AG04449 (cell line): ENCODE measurements around the gene SUPT20HL1.

Source experiments
- CTCF ChIA-PET: fragments of 350-600 bp; formaldehyde crosslinking; extraction: SDS; loops from one replicate; lab custom pipeline; 2021; ENCODE audit warnings: antibody characterized with exemption; lab: Yijun Ruan, JAX
- POLR2A ChIA-PET: fragments of 400-600, 350-600 bp; formaldehyde crosslinking; extraction: SDS; loops from one replicate; lab custom pipeline; 2020; ENCODE audit warnings: antibody characterized with exemption, inconsistent platforms; lab: Yijun Ruan, JAX
- DNase-seq: peaks from one replicate; pipeline ENCODE4 v3.0.0-alpha.2; 2010; ENCODE audit warnings: low read depth, low spot score
- H3K4me3 ChIP-seq: 2 replicates; pipeline ENCODE4 v1.5.1; 2011; ENCODE audit warnings: low read depth, mild to moderate bottlenecking, control low read depth, low read length
- TF ChIP-seq, protein P1 (sequence below): IDR thresholded peaks from one replicate; pipeline ENCODE4 v1.5.1; 2011; ENCODE audit warnings: mild to moderate bottlenecking, moderate library complexity, low read length, control low read depth, inconsistent platforms; ENCODE audit not compliant: insufficient read depth; ENCODE audit errors: missing control alignments

SUPT20HL1 gene

GRCh38 chrX:24321741-24322395 lies 38.6 kb upstream of the SUPT20HL1 start:
- TF ChIP-seq, protein P1, sequence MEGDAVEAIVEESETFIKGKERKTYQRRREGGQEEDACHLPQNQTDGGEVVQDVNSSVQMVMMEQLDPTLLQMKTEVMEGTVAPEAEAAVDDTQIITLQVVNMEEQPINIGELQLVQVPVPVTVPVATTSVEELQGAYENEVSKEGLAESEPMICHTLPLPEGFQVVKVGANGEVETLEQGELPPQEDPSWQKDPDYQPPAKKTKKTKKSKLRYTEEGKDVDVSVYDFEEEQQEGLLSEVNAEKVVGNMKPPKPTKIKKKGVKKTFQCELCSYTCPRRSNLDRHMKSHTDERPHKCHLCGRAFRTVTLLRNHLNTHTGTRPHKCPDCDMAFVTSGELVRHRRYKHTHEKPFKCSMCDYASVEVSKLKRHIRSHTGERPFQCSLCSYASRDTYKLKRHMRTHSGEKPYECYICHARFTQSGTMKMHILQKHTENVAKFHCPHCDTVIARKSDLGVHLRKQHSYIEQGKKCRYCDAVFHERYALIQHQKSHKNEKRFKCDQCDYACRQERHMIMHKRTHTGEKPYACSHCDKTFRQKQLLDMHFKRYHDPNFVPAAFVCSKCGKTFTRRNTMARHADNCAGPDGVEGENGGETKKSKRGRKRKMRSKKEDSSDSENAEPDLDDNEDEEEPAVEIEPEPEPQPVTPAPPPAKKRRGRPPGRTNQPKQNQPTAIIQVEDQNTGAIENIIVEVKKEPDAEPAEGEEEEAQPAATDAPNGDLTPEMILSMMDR: no peak
- POLR2A ChIA-PET: no interaction called here
- CTCF ChIA-PET: no interaction called here
- no peak for DNase-seq
- H3K4me3 ChIP-seq: no peak overlapping the region

DNA sequence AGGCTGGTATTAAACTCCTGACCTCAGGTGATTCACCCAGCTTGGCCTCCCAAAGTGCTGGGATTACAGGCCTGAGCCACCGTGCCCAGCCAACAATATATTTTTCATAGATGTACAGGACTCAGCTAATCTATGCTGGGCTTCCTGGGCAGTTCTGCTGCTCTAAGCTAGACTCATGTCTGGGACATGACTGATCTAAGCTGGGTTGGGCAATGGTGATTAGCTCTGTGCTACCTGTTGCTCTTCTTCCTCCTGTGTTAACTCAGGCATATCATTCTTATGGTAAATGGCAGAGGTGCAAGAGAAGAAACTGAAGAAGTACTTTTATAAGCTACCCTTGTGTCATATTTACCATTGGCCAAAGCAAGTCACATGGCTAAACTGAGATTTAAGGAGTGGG lies 35.2 kb upstream of the SUPT20HL1 start:
- DNase-seq: no peak
- TF ChIP-seq, protein P1: no peak
- CTCF ChIA-PET: no interaction called here
- POLR2A ChIA-PET: no interaction called here
- H3K4me3 ChIP-seq: no peak overlapping the region

- ChIA-PET POLR2A (no interaction called here), CTCF (interaction anchor here (1.2 kb wide), 1 partner anchor 39 kb away, joined by 3 read pairs; no protein-coding TSS in a partner anchor)
- TF ChIP-seq, protein P1: no peak
- H3K4me3 ChIP-seq: no peak overlapping the region
- DNase-seq: no peak
These were observed 27.6 kb upstream of the SUPT20HL1 start for GRCh38 chrX:24332878-24333277.

- H3K4me3 ChIP-seq: no peak overlapping the region
- TF ChIP-seq, protein P1: no peak
- ChIA-PET CTCF (interaction anchor here (1.2 kb wide), 1 partner anchor 38 kb away, joined by 3 read pairs; no protein-coding TSS in a partner anchor), POLR2A (no interaction called here)
- no peak for DNase-seq
These were observed 27.1 kb upstream of the SUPT20HL1 start for GRCh38 chrX:24333371-24333770.

- ChIA-PET POLR2A (no interaction called here), CTCF (no interaction called here)
- DNase-seq: no peak
- H3K4me3 ChIP-seq: no peak overlapping the region
- TF ChIP-seq, protein P1: no peak
These were observed 26.0 kb upstream of the SUPT20HL1 start for GRCh38 chrX:24334461-24334860.

DNA sequence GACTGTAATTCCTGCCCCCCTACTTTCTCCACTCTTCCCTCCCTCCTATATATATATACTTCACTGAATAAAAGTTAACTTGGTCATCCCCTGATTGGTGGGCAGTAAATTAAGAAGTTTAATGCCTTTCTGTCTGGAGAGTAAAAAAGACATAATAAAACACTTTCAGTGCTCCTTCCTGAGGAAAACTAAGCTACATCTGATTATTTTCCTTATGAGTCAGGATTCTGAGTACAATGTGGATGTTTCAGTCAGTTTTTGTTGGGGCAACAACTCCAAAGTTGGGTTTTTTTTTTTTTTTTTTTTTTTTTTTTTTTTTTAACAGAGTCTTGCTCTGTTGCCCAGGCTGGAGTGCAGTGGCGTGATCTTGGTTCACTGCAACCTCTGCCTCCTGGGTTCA lies 24.6 kb upstream of the SUPT20HL1 start:
- TF ChIP-seq, protein P1: no peak
- CTCF ChIA-PET: interaction anchor here (1.0 kb wide), 1 partner anchor 282 kb away, joined by 4 read pairs; no protein-coding TSS in a partner anchor
- DNase-seq: no peak
- POLR2A ChIA-PET: no interaction called here
- no peak overlapping the region for H3K4me3 ChIP-seq
